ENCODE results near the gene PRH2. TPM values are rescaled to one million over a fixed set of nuclear protein-coding genes. Genes with fewer than 3 reads are reported as not detected.

PRH2 gene
- total and polyA plus RNA-seq, 2 of the 4 experiments (the other 2 are of a cell fraction): 0.34 TPM; not detected in 1

DNA sequence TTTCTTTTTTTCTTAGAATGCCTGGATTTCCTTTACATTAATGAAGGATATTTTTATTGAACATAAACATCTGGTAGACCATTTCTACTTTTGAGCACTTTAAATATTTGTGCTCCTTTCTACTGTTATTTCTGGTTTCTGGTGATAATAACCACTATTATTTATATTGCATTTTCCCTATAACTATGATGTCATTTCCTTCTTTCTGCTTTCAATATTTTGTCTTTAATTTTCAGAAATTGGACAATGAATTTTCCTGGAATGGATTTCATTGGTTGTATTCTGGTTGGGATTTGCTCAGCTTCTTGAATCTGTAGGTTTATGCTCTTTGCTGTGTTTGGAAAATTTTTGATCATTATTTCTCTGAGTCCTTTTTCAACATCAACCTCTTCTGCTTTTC lies 39.8 kb upstream of the PRH2 start:
- no peak overlapping the region for H2BK20ac ChIP-seq (ENCODE audit: low read depth, low read length)
- BruUV-seq (replicated peaks): no TSS peak

More for the DNA sequence above, 39.8 kb upstream of the PRH2 start:
- no peak overlapping the region for H3K18ac ChIP-seq (ENCODE audit: low read depth, low read length)
- no peak overlapping the region for H3K23ac ChIP-seq (ENCODE audit: low read depth, low read length)
- no peak overlapping the region for H2BK120ac ChIP-seq (ENCODE audit: low read depth, low read length)
- H4K91ac ChIP-seq (ENCODE audit: insufficient read depth, low read depth, low read length): no peak overlapping the region
- no peaks in the 10 kb centered on the region for H3K4me1 ChIP-seq (ENCODE audit: control insufficient read depth, insufficient read depth, low read length)
- no peak overlapping the region for H3K4me3 ChIP-seq (ENCODE audit: insufficient read depth, low read depth, low read length)
- no peak for TF ChIP-seq MAZ (IDR thresholded peaks at IDR 0.05; ENCODE audit: borderline replicate concordance, low read depth, low read length)
- TF ChIP-seq RFX5 (IDR thresholded peaks at IDR 0.05; ENCODE audit: low read depth, low read length): no peak
- dilution Hi-C loops (cut with HindIII; ENCODE audit: low sequenced_read_pairs, unreplicated experiment) (no loop called here), in situ Hi-C loops (cut with MboI; ENCODE audit: low sequenced_read_pairs) (no loop called here), intact Hi-C loops (cut with micrococcal nuclease) (no loop called here)
- H2BK5ac ChIP-seq (ENCODE audit: low read depth, low read length, poor library complexity, severe bottlenecking): no peak overlapping the region
- peaks cover 3% of the 10 kb centered on the region; the same call in 1 of the 2 replicates for H3K9me1 ChIP-seq (ENCODE audit: insufficient read depth, low read length)
- no peaks in the 10 kb centered on the region for H3K79me1 ChIP-seq (ENCODE audit: low read depth in 1 of 2, low read length in 2 of 2)
- H3K27ac ChIP-seq (ENCODE audit: insufficient read depth, low read length): no peak overlapping the region
- H3K27me3 ChIP-seq (ENCODE audit: control insufficient read depth, insufficient read depth, low read length): no peaks in the 10 kb centered on the region
- H3K9me3 ChIP-seq (ENCODE audit: control insufficient read depth, insufficient read depth, low read length): no peaks in the 10 kb centered on the region
- no peak overlapping the region for H2BK15ac ChIP-seq (ENCODE audit: low read depth, low read length)
- no peaks in the 10 kb centered on the region for H3K36me3 ChIP-seq (ENCODE audit: control insufficient read depth, insufficient read depth, low read length)
- no peak overlapping the region for H3K56ac ChIP-seq (ENCODE audit: extremely low read depth, insufficient read depth, low read length)
- CTCF ChIA-PET: no interaction called here
- no peak overlapping the region for H4K5ac ChIP-seq (ENCODE audit: low read depth, low read length)
- no peak overlapping the region for H3K4me2 ChIP-seq (ENCODE audit: low read depth, low read length)
- H3K9ac ChIP-seq (ENCODE audit: low read depth, low read length): no peak overlapping the region
- H2AK5ac ChIP-seq (ENCODE audit: low read depth, low read length): no peak overlapping the region
- no peak overlapping the region for H4K8ac ChIP-seq (ENCODE audit: low read depth in 2 of 2, low read length in 2 of 2)
- H2AK9ac ChIP-seq (replicated peaks; ENCODE audit: low read depth, low read length, poor library complexity): no peak overlapping the region
- no peak overlapping the region for H2AFZ ChIP-seq (replicated peaks; ENCODE audit: low read length, poor library complexity)
- H4K20me1 ChIP-seq (ENCODE audit: insufficient read depth, low read length): no peaks in the 10 kb centered on the region
- H3K14ac ChIP-seq (replicated peaks; ENCODE audit: low read depth, low read length): no peak overlapping the region
- no peak overlapping the region for H3K4ac ChIP-seq (ENCODE audit: low read depth, low read length)
- ATAC-seq (ENCODE audit: low read depth) (no peak), DNase-seq (no peak)
- POLR2A ChIA-PET (ENCODE audit: unreplicated experiment): no interaction called here
